Measurements from ENCODE around the gene KCND2. TPM values are rescaled to one million over a fixed set of nuclear protein-coding genes. Genes with fewer than 3 reads are reported as not detected.
"Not testable (repeated sequence)": the region's sequence is repeated elsewhere in the genome, so short reads cannot be mapped to it uniquely, and the experiment has no call there.

KCND2 gene
- polyA plus RNA-seq, 1 of the 3 experiments (the other 2 are of a cell fraction) = not detected

DNA sequence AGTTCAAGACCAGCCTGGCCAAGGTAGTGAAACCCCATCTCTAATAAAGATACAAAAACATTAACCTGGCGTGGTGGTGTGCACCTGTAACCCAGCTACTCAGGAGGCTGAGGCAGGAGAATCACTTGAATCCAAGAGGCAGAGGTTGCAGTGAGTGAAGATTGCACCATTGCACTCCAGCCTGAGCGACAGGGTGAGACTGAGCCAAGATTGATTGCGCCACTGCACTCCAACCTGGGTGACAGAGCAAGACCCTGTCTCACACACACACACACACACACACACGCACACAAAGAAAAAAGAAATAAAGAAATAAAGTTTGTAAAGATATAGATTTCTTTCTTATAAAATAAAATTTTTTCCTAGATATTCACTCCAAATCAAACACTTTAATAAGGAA is 305.7 kb downstream of the KCND2 start:
- DNase-seq; H3K4me2 ChIP-seq; H4K20me1 ChIP-seq (ENCODE audit: insufficient read depth); H3K27me3 ChIP-seq (ENCODE audit: insufficient read depth); H2AFZ ChIP-seq (ENCODE audit: low read depth); CTCF ChIA-PET; H3K9me3 ChIP-seq; H3K4me1 ChIP-seq (ENCODE audit: control insufficient read depth in 1 of 2, insufficient read depth in 2 of 2, low read depth in 1 of 2, low read length in 1 of 2); H3K27ac ChIP-seq (ENCODE audit: low read depth in 2 of 2, low read length in 1 of 2); H3K4me3 ChIP-seq (ENCODE audit: low read depth in 2 of 2, low read length in 1 of 2); H3F3A ChIP-seq (replicated peaks; ENCODE audit: insufficient read depth); POLR2A ChIA-PET; H3K79me2 ChIP-seq (ENCODE audit: insufficient read depth); H3K9ac ChIP-seq; H3K9me2 ChIP-seq; H3K36me3 ChIP-seq (replicated peaks in 1 of 2; ENCODE audit: control insufficient read depth in 1 of 2, insufficient read depth in 2 of 2, low read length in 1 of 2): not testable (repeated sequence)
- WGBS (ENCODE audit: low lambda C conversion rate) = 18% methylated on average over 4 of the region's 4 CpGs

DNA sequence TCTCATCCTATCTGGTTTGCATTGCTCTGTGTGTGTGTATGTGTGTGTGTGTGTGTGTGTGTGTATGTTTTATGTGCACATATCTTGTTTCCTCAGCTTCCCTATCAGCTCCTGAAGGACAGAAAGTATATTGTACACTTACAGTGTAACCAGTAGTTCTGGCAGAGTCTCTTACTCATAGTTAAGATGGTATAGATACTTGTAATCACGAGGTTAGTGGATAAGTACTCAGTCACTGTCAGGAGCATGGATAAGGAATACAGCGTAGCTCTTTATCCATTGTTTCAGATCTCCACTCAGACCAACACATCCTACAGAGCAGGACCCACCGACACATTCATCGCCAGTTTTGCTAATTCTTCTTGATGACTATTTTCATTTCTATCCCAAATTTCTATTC is 309.9 kb downstream of the KCND2 start:
- TF ChIP-seq, protein P1, sequence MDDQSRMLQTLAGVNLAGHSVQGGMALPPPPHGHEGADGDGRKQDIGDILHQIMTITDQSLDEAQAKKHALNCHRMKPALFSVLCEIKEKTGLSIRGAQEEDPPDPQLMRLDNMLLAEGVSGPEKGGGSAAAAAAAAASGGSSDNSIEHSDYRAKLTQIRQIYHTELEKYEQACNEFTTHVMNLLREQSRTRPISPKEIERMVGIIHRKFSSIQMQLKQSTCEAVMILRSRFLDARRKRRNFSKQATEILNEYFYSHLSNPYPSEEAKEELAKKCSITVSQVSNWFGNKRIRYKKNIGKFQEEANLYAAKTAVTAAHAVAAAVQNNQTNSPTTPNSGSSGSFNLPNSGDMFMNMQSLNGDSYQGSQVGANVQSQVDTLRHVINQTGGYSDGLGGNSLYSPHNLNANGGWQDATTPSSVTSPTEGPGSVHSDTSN (IDR thresholded peaks at IDR 0.05) = no peak
- TF ChIP-seq NFIC (IDR thresholded peaks at IDR 0.05; ENCODE audit: borderline replicate concordance) (no peak), YY1 (IDR thresholded peaks at IDR 0.05; ENCODE audit: low read depth) (no peak), GATA2 (CRISPR knock-in tag; IDR thresholded peaks at IDR 0.05) (no peak), TCF12 (IDR thresholded peaks at IDR 0.05) (no peak), MXI1 (IDR thresholded peaks at IDR 0.05; ENCODE audit: low read depth, low read length) (no peak), SMC3 (IDR thresholded peaks at IDR 0.05; ENCODE audit: low read depth, low read length) (no peak), EP300 (IDR thresholded peaks at IDR 0.05; ENCODE audit: borderline replicate concordance in 1 of 2, low read depth in 1 of 2, low read length in 1 of 2) (no peak), RCOR1 (IDR thresholded peaks at IDR 0.05; ENCODE audit: low read length) (no peak), RFX5 (IDR thresholded peaks at IDR 0.05; ENCODE audit: low read length) (no peak), JUND (IDR thresholded peaks at IDR 0.05) (no peak), FOSL2 (IDR thresholded peaks at IDR 0.05; ENCODE audit: borderline replicate concordance, low read depth) (no peak), ELF1 (IDR thresholded peaks at IDR 0.05) (no peak)
- TF ChIP-seq, protein P2, sequence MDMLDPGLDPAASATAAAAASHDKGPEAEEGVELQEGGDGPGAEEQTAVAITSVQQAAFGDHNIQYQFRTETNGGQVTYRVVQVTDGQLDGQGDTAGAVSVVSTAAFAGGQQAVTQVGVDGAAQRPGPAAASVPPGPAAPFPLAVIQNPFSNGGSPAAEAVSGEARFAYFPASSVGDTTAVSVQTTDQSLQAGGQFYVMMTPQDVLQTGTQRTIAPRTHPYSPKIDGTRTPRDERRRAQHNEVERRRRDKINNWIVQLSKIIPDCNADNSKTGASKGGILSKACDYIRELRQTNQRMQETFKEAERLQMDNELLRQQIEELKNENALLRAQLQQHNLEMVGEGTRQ (IDR thresholded peaks at IDR 0.05; ENCODE audit: borderline replicate concordance, low read depth, low read length) = no peak
- TF ChIP-seq, protein P3, sequence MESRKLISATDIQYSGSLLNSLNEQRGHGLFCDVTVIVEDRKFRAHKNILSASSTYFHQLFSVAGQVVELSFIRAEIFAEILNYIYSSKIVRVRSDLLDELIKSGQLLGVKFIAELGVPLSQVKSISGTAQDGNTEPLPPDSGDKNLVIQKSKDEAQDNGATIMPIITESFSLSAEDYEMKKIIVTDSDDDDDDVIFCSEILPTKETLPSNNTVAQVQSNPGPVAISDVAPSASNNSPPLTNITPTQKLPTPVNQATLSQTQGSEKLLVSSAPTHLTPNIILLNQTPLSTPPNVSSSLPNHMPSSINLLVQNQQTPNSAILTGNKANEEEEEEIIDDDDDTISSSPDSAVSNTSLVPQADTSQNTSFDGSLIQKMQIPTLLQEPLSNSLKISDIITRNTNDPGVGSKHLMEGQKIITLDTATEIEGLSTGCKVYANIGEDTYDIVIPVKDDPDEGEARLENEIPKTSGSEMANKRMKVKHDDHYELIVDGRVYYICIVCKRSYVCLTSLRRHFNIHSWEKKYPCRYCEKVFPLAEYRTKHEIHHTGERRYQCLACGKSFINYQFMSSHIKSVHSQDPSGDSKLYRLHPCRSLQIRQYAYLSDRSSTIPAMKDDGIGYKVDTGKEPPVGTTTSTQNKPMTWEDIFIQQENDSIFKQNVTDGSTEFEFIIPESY (IDR thresholded peaks at IDR 0.05; ENCODE audit: borderline replicate concordance, low read depth) = no peak
- TF ChIP-seq, protein P4, sequence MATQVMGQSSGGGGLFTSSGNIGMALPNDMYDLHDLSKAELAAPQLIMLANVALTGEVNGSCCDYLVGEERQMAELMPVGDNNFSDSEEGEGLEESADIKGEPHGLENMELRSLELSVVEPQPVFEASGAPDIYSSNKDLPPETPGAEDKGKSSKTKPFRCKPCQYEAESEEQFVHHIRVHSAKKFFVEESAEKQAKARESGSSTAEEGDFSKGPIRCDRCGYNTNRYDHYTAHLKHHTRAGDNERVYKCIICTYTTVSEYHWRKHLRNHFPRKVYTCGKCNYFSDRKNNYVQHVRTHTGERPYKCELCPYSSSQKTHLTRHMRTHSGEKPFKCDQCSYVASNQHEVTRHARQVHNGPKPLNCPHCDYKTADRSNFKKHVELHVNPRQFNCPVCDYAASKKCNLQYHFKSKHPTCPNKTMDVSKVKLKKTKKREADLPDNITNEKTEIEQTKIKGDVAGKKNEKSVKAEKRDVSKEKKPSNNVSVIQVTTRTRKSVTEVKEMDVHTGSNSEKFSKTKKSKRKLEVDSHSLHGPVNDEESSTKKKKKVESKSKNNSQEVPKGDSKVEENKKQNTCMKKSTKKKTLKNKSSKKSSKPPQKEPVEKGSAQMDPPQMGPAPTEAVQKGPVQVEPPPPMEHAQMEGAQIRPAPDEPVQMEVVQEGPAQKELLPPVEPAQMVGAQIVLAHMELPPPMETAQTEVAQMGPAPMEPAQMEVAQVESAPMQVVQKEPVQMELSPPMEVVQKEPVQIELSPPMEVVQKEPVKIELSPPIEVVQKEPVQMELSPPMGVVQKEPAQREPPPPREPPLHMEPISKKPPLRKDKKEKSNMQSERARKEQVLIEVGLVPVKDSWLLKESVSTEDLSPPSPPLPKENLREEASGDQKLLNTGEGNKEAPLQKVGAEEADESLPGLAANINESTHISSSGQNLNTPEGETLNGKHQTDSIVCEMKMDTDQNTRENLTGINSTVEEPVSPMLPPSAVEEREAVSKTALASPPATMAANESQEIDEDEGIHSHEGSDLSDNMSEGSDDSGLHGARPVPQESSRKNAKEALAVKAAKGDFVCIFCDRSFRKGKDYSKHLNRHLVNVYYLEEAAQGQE (IDR thresholded peaks at IDR 0.05; ENCODE audit: low read depth, low read length) = no peak
- H4K20me1 ChIP-seq (ENCODE audit: insufficient read depth) = no peaks in the 10 kb centered on the region
- CTCF ChIA-PET = interaction anchor here (1.7 kb wide), 1 partner anchor 10 kb away, joined by 6 read pairs; no protein-coding TSS in a partner anchor
- H3K36me3 ChIP-seq (replicated peaks in 1 of 2; ENCODE audit: control insufficient read depth in 1 of 2, insufficient read depth in 2 of 2, low read length in 1 of 2) = no peaks in the 10 kb centered on the region
- H3F3A ChIP-seq (replicated peaks; ENCODE audit: insufficient read depth) = no peaks in the 10 kb centered on the region
- H3K27ac ChIP-seq (ENCODE audit: low read depth in 2 of 2, low read length in 1 of 2) = no peak overlapping the region
- DNase-seq = no peak
- 43% methylated on average over 4 of the region's 4 CpGs for WGBS (ENCODE audit: low lambda C conversion rate)
- H3K9me3 ChIP-seq = no peaks in the 10 kb centered on the region
- no peak overlapping the region for H2AFZ ChIP-seq (ENCODE audit: low read depth)
- H3K9me2 ChIP-seq = no peaks in the 10 kb centered on the region
- H3K4me2 ChIP-seq = no peak overlapping the region
- H3K27me3 ChIP-seq (ENCODE audit: insufficient read depth) = no peaks in the 10 kb centered on the region
- H3K4me1 ChIP-seq (ENCODE audit: control insufficient read depth in 1 of 2, insufficient read depth in 2 of 2, low read depth in 1 of 2, low read length in 1 of 2) = no peaks in the 10 kb centered on the region
- no peak overlapping the region for H3K4me3 ChIP-seq (ENCODE audit: low read depth in 2 of 2, low read length in 1 of 2)
- no peak overlapping the region for H3K9ac ChIP-seq
- POLR2A ChIA-PET = no interaction called here
- no peaks in the 10 kb centered on the region for H3K79me2 ChIP-seq (ENCODE audit: insufficient read depth)
